DND-41 (cell line): ENCODE data around the gene MCF2L2.

Experiments
- ATAC-seq: fragments of 200-7000 bp; cut with Tn5 transposase; 3 replicates; pipeline ENCODE4 v1.9.1; 2021; ENCODE audit warnings: low read depth; ENCODE audit not compliant: insufficient read depth
- DNase-seq: peaks from one replicate; pipeline ENCODE4 v3.0.0-alpha.2; 2020
- H2AFZ ChIP-seq: 2 replicates; pipeline ENCODE4 v1.6.0; 2012; ENCODE audit warnings: low read depth, low read length
- H3K27ac ChIP-seq: 2 replicates; pipeline ENCODE4 v1.5.1; 2012; ENCODE audit warnings: low read length, inconsistent platforms
- H3K27me3 ChIP-seq: fragments of 200-600 bp; sonication (generic); 2 replicates; pipeline ENCODE4 v1.6.0; 2012; ENCODE audit warnings: low read length, mild to moderate bottlenecking, inconsistent platforms; ENCODE audit not compliant: insufficient read depth, poor library complexity
- H3K36me3 ChIP-seq: 2 replicates; pipeline ENCODE4 v1.5.1; 2012; ENCODE audit warnings: low read length, inconsistent platforms; ENCODE audit not compliant: insufficient read depth
- H3K4me1 ChIP-seq: 2 replicates; pipeline ENCODE4 v1.5.1; 2012; ENCODE audit warnings: mild to moderate bottlenecking, low read length; ENCODE audit not compliant: insufficient read depth
- H3K4me2 ChIP-seq: 2 replicates; pipeline ENCODE4 v1.6.0; 2012; ENCODE audit warnings: mild to moderate bottlenecking, moderate library complexity, low read length, inconsistent platforms; ENCODE audit not compliant: insufficient read depth
- H3K4me3 ChIP-seq, 2 experiments: fragments of 200-600 bp in 1 of 2; shearing (Covaris generic) in 1 of 2; 2 replicates each; pipeline ENCODE4 v1.5.1; 2012 to 2016; ENCODE audit warnings: inconsistent platforms in 2 of 2, low read length in 2 of 2, mild to moderate bottlenecking in 2 of 2, low read depth in 1 of 2, moderate library complexity in 1 of 2
- H3K79me2 ChIP-seq: 2 replicates; pipeline ENCODE4 v1.6.0; 2012; ENCODE audit warnings: low read length, inconsistent platforms; ENCODE audit not compliant: insufficient read depth
- H3K9ac ChIP-seq: 2 replicates; pipeline ENCODE4 v1.6.0; 2012; ENCODE audit warnings: low read depth, mild to moderate bottlenecking, inconsistent platforms, low read length, moderate library complexity
- H3K9me3 ChIP-seq: 2 replicates; pipeline ENCODE4 v1.5.1; 2012; ENCODE audit warnings: low read length, moderate library complexity, mild to moderate bottlenecking, inconsistent platforms; ENCODE audit not compliant: insufficient read depth, severe bottlenecking
- H4K20me1 ChIP-seq: 2 replicates; pipeline ENCODE4 v1.6.0; 2012; ENCODE audit warnings: low read length; ENCODE audit not compliant: insufficient read depth
- EZH2 ChIP-seq: IDR thresholded peaks from 3 replicates; pipeline ENCODE4 v1.6.1; 2012; ENCODE audit warnings: borderline replicate concordance, low read depth, mild to moderate bottlenecking, moderate library complexity, low read length, inconsistent platforms; ENCODE audit not compliant: severe bottlenecking
- TF ChIP-seq, protein P1 (sequence below): IDR thresholded peaks from 2 replicates; pipeline ENCODE4 v1.5.1; 2012; ENCODE audit warnings: borderline replicate concordance, low read length, moderate library complexity, mild to moderate bottlenecking; ENCODE audit not compliant: poor library complexity, severe bottlenecking; ENCODE audit errors: extremely low read depth

Gene MCF2L2

DNA sequence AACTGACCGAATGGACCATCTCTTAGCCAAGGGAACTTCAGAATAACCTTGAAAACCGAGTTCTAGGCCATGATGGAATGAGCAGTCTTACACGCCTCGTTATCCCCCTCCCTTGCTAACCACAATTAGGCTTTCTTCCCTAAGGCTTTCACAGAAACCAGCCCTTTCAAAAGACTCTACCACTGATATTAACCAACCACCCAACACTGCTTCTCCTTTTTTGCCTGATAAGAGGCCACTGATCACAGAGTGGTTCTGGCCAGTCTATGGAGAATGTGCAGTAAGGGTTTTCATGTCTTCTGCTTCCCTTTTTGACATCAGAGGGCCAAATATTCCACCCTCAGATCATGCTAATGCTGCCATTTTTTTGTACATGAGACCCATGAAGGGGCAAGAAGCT, 59.3 kb downstream of the MCF2L2 start:
- Histone ChIP-seq H3K4me2 (no peak overlapping the region), H3K4me1 (no peaks in the 10 kb centered on the region), H3K9ac (no peak overlapping the region)

DNA sequence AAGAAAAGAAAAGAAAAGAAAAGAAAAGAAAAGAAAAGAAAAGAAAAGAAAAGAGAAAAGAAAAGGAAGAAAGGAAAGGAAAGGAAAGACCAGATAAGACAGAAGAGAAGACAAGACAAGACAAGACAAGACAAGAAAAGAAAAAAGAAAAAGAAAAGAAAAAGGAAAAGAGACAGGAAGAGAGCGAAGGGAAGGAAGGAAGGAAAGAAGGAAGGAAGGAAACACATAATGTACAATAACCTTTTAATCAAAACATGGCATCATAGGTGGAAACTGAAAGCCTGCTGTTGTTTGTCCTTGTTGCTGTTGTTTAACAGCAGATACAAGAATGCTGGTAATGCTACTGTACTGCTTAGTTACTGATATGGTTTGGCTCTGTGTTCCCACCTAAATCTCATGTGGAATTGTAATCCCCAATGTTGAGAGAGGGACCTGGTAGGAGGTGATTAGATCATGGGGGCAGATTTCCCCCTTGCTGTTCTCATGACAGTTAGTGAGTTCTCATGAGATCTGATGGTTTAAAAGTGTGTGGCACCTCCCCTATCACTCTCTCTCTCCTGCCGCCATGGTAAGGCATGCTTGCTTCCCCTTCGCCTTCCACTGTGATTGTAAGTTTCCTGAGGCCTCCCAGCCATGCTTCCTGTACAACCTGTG, 67.3 kb downstream of the MCF2L2 start:
- H3K4me3 ChIP-seq = no peak overlapping the region

More for the DNA sequence above, 59.3 kb downstream of the MCF2L2 start:
- Histone ChIP-seq H3K27me3 (peaks cover 15% of the 10 kb centered on the region), H2AFZ (no peak overlapping the region), H3K79me2 (no peaks in the 10 kb centered on the region), H4K20me1 (no peaks in the 10 kb centered on the region), H3K9me3 (no peaks in the 10 kb centered on the region), H3K4me3 (no peak overlapping the region), H3K36me3 (no peaks in the 10 kb centered on the region), H3K27ac (no peak overlapping the region)
- no peak for ATAC-seq
- no peak for DNase-seq
- TF ChIP-seq EZH2 = no peak
- TF ChIP-seq, protein P1, sequence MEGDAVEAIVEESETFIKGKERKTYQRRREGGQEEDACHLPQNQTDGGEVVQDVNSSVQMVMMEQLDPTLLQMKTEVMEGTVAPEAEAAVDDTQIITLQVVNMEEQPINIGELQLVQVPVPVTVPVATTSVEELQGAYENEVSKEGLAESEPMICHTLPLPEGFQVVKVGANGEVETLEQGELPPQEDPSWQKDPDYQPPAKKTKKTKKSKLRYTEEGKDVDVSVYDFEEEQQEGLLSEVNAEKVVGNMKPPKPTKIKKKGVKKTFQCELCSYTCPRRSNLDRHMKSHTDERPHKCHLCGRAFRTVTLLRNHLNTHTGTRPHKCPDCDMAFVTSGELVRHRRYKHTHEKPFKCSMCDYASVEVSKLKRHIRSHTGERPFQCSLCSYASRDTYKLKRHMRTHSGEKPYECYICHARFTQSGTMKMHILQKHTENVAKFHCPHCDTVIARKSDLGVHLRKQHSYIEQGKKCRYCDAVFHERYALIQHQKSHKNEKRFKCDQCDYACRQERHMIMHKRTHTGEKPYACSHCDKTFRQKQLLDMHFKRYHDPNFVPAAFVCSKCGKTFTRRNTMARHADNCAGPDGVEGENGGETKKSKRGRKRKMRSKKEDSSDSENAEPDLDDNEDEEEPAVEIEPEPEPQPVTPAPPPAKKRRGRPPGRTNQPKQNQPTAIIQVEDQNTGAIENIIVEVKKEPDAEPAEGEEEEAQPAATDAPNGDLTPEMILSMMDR = no peak

DNA sequence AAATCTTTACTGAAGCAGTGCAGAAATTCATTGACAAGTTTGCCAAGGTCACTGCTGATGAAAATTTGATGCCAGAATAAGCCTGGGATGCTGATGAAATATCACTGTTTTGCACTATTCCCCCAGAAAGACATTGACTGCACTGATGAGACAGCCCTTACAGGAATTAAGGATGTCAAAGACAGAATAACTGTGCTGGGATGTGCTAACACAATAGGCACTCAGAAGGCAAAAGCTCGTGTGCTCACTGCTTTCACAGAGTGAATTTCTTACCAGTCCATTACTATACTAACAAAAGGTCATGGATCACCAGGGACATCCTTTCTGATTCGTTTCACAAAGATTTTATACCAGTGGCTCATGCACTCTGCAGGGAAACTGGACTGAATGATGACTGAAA, 69.4 kb downstream of the MCF2L2 start:
- ATAC-seq (no peak), DNase-seq (no peak)
- Histone ChIP-seq H3K79me2 (no peaks in the 10 kb centered on the region), H3K27ac (no peak overlapping the region), H2AFZ (no peak overlapping the region), H3K9ac (no peak overlapping the region), H3K4me1 (no peaks in the 10 kb centered on the region), H3K4me2 (no peak overlapping the region), H3K36me3 (no peaks in the 10 kb centered on the region), H3K9me3 (no peaks in the 10 kb centered on the region), H3K4me3 (no peak overlapping the region), H3K27me3 (peaks cover 4% of the 10 kb centered on the region), H4K20me1 (no peaks in the 10 kb centered on the region)
- TF ChIP-seq, protein P1 = no peak
- no peak for TF ChIP-seq EZH2

More for the DNA sequence above, 67.3 kb downstream of the MCF2L2 start:
- Histone ChIP-seq H3K9me3 (no peaks in the 10 kb centered on the region), H2AFZ (no peak overlapping the region), H3K27me3 (peaks cover 6% of the 10 kb centered on the region), H3K4me1 (no peaks in the 10 kb centered on the region), H3K9ac (no peak overlapping the region), H4K20me1 (no peaks in the 10 kb centered on the region), H3K79me2 (no peaks in the 10 kb centered on the region), H3K4me2 (no peak overlapping the region), H3K27ac (no peak overlapping the region), H3K36me3 (no peaks in the 10 kb centered on the region)
- DNase-seq (no peak), ATAC-seq (no peak)
- no peak for TF ChIP-seq EZH2
- TF ChIP-seq, protein P1 = no peak
